ENCODE measurements around the gene WNK2. TPM values are rescaled to one million over a fixed set of nuclear protein-coding genes. Genes with fewer than 3 reads are reported as not detected.
"Not testable (repeated sequence)": the region's sequence is repeated elsewhere in the genome, so short reads cannot be mapped to it uniquely, and the experiment has no call there.

Gene WNK2
- total RNA-seq, 2 donors from 2014 or later: 34.8 to 39.5 TPM

- DNase-seq (ENCODE audit: low spot score): no peak
- intact Hi-C loops (cut with DNase I): no loop called here
Measured at GRCh38 chr9:93364734-93365426, 180.9 kb downstream of the WNK2 start.

GRCh38 chr9:93365427-93366118 is 181.6 kb downstream of the WNK2 start:
- no peak for DNase-seq (ENCODE audit: low spot score)
- intact Hi-C loops (cut with DNase I): no loop called here

- no peak for DNase-seq (ENCODE audit: low spot score)
- intact Hi-C loops (cut with DNase I): no loop called here
Measured at GRCh38 chr9:93366119-93366447, 182.1 kb downstream of the WNK2 start.

- DNase-seq (ENCODE audit: low spot score); intact Hi-C loops (cut with DNase I): not testable (repeated sequence)
Measured at GRCh38 chr9:93366486-93366885, 182.5 kb downstream of the WNK2 start.

GRCh38 chr9:93368437-93368836 is 184.5 kb downstream of the WNK2 start:
- intact Hi-C loops (cut with DNase I): no loop called here
- no peak for DNase-seq (ENCODE audit: low spot score)

GRCh38 chr9:93369686-93370085 is 185.7 kb downstream of the WNK2 start:
- intact Hi-C loops (cut with DNase I): no loop called here
- DNase-seq (ENCODE audit: low spot score): no peak

Other genes starting within 250 kb of the WNK2 start
- gene FGD3, start 236.6 kb upstream of the WNK2 start, total RNA-seq: 1 to 10 TPM; 6.3 to 7.5 TPM
- gene SUSD3, start 125.4 kb upstream of the WNK2 start, total RNA-seq: 1 to 10 TPM; 1.4 to 5.2 TPM
- gene CARD19, start 87.9 kb upstream of the WNK2 start, total RNA-seq: 10 to 100 TPM; 40.8 to 43.0 TPM
- 10 to 100 TPM; 30.6 to 39.5 TPM for gene NINJ1, start 49.9 kb upstream of the WNK2 start, total RNA-seq